Stimulated activated CD8-positive, alpha-beta memory T cell treated with anti-CD3 and anti-CD28 coated beads, Interleukin-7, amount 100 ng/mL, for 1 hour (primary cell): ENCODE data around the gene SLX9.

ENCODE experiments used
- DNase-seq, 2 donors: peaks; one replicate each; pipeline ENCODE4 v3.0.0-alpha.2; 2020; ENCODE audit warnings: low read depth in 2 of 2

Gene SLX9

GRCh38 chr21:44977616-44978340 is 37.9 kb downstream of the SLX9 start:
- no peak for DNase-seq

- no peak for DNase-seq
Observed at GRCh38 chr21:44979687-44980561, 40.1 kb downstream of the SLX9 start.

GRCh38 chr21:44980562-44981489 is 41.0 kb downstream of the SLX9 start:
- DNase-seq = no peak

GRCh38 chr21:44982558-44983250 is 42.9 kb downstream of the SLX9 start:
- no peak for DNase-seq

- DNase-seq = no peak
Observed at GRCh38 chr21:44983421-44984206, 43.8 kb downstream of the SLX9 start.

GRCh38 chr21:44984428-44984791 is 44.6 kb downstream of the SLX9 start:
- no peak for DNase-seq

GRCh38 chr21:44984792-44985440 is 45.1 kb downstream of the SLX9 start:
- DNase-seq = no peak

GRCh38 chr21:44985441-44986401 is 45.9 kb downstream of the SLX9 start:
- DNase-seq = no peak

DNA sequence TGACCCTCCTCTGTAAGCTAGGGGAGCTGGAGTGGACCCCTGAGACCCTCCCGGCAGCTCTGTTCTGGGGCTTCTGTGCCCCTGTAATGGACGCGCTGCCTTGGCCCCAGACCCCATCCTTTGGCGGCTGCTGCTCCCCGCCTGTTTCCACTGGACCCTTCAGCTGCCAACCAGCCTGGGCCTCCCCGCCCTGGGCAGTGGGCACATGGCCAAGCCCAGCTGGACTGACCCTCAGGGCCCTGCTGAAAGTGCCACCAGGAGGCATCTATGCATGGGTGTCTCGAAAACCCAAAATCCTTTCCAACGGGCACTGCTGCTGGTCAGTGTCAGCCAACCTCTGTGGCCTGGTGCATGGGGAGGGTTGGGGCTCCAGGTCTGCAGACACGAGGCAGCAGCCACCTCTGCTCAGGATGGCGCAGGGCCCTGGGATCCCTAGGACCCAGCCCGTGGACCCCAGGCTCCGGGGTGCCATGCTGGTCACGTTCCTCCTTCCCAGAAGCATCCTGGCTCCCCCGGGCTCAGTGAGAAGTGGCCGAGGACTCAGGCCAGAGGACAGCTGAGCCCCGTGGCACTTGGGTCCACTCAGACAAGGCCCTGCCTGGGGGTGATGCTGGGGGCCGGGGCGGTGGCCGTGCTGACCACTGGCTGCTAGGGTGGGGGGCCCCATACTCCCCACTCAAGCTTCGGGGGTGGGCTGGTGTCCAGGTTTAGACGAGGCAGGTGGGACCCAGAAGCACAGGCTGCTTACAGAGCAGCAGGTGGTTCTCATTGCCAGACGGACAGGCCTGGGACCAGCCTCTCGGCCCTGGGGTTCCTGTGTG is 46.9 kb downstream of the SLX9 start:
- no peak for DNase-seq

GRCh38 chr21:44987301-44987885 is 47.6 kb downstream of the SLX9 start:
- no peak for DNase-seq

GRCh38 chr21:44987886-44988606 is 48.2 kb downstream of the SLX9 start:
- DNase-seq = no peak

- no peak for DNase-seq
Observed at GRCh38 chr21:44988607-44989536, 49.0 kb downstream of the SLX9 start.

- no peak for DNase-seq
Observed at GRCh38 chr21:44989537-44989886, 49.7 kb downstream of the SLX9 start.

DNA sequence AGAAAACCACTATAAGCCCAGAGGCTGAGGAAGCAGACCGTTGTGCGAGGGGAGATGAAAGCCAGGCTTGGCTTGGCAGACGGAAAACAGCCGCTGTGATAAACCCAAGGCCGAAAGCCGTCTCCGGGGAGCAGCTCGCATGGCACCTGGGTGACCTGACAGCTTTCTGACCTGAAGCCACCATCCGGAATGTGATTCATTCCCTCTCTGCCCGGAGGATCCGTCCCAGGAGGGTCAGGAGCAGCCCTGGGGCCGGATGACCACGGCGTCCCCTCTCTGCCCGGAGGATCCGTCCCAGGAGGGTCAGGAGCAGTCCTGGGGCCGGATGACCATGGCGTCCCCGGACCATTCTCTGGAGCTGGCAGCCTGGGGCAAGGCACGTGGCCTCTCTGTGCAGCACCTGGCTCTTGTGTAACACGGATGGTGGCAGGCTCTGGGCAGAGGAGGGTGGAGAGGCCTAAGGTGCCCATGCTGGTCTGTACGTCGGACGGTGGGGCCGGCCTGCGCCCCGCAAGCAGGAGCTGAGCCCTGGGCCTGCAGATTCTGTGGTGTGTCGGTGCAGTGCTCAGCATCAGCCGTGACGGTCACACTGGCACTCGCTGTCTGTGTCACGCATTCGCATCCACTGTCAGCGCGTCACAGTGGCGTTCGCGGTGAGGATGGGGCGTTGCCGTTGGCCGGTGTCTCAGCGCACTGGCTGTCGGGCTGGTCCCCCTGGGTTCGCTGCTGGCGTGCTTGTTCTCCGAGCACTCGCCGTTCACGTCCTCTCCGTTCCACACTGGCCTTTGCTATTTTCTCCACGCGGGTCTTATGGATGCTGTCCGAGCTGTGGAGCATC is 50.3 kb downstream of the SLX9 start:
- DNase-seq = no peak

DNA sequence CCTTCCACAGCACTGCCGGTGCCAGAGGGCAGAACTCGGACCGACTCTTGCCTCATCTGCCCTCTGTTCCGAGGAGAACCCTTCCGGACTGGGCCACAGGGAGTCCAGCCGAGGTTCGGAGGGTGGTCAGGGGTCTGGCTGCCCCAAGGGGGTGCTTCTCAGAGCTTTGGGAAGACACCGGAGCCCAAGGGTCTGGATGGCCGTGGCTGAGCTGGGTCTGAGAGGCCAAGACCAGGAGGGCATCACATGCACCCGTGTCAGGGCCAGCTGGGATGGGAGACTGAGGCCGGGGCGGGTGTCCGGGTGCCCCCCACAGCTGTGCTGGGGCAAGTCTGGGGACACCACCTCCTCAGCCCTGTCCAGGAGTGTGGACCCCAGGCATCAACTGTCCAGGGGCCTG is 51.1 kb downstream of the SLX9 start:
- no peak for DNase-seq
